NT2/D1 (cell line): ENCODE results near the gene PUM1.

Source experiments
- SUZ12 ChIP-seq: IDR thresholded peaks from 2 replicates; pipeline ENCODE4 v1.6.1; 2011; ENCODE audit not compliant: insufficient read length, insufficient read depth; ENCODE audit errors: extremely low read depth
- ZNF274 ChIP-seq: IDR thresholded peaks from 2 replicates; pipeline ENCODE4 v1.6.1; 2011; ENCODE audit warnings: mild to moderate bottlenecking, low read depth, low read length

- TF ChIP-seq ZNF274 = no peak
- TF ChIP-seq SUZ12 = no peak
These were observed 703 bp downstream of the PUM1 start for GRCh38 chr1:31064718-31065309.
